Parathyroid adenoma (tissue), 2 donors: ENCODE measurements around the gene AKT2.
"Not testable (repeated sequence)": the region's sequence is repeated elsewhere in the genome, so short reads cannot be mapped to it uniquely, and the experiment has no call there.

Source experiments
- H2AFZ ChIP-seq: fragments of 300-600 bp; sonication (generic); one replicate; pipeline ENCODE4 v1.7.0; 2017; ENCODE audit warnings: antibody characterized with exemption, mild to moderate bottlenecking
- H3K27ac ChIP-seq: fragments of 300-600 bp; sonication (generic); one replicate; pipeline ENCODE4 v1.7.0; 2017
- H3K27me3 ChIP-seq: fragments of 300-600 bp; sonication (generic); one replicate; pipeline ENCODE4 v1.7.0; 2017; ENCODE audit warnings: low read length; ENCODE audit not compliant: control insufficient read depth, insufficient read depth
- H3K36me3 ChIP-seq: fragments of 300-600 bp; sonication (generic); one replicate; pipeline ENCODE4 v1.7.0; 2017; ENCODE audit warnings: low read length; ENCODE audit not compliant: control insufficient read depth, insufficient read depth
- H3K4me1 ChIP-seq: fragments of 300-600 bp; sonication (generic); one replicate; pipeline ENCODE4 v1.7.0; 2017; ENCODE audit warnings: control low read depth
- H3K4me2 ChIP-seq: fragments of 300-600 bp; sonication (generic); one replicate; pipeline ENCODE4 v1.7.0; 2017; ENCODE audit warnings: low read length
- H3K4me3 ChIP-seq: fragments of 300-600 bp; sonication (generic); one replicate; pipeline ENCODE4 v1.7.0; 2017; ENCODE audit warnings: low read depth, low read length
- H3K79me2 ChIP-seq: fragments of 300-600 bp; sonication (generic); one replicate; pipeline ENCODE4 v1.7.0; 2017; ENCODE audit warnings: control low read depth
- H3K9ac ChIP-seq: fragments of 300-600 bp; sonication (generic); one replicate; pipeline ENCODE4 v1.7.0; 2017; ENCODE audit warnings: mild to moderate bottlenecking
- H3K9me3 ChIP-seq: fragments of 300-600 bp; sonication (generic); one replicate; pipeline ENCODE4 v1.7.0; 2017; ENCODE audit warnings: low read length; ENCODE audit not compliant: control insufficient read depth
- TF ChIP-seq, protein P1 (sequence below): fragments of 300-600 bp; sonication (generic); IDR thresholded peaks from one replicate; pipeline ENCODE4 v1.7.0; 2017; ENCODE audit warnings: antibody characterized with exemption, mild to moderate bottlenecking
- donor health status: primary hyperparathyroidism.

Gene AKT2

DNA sequence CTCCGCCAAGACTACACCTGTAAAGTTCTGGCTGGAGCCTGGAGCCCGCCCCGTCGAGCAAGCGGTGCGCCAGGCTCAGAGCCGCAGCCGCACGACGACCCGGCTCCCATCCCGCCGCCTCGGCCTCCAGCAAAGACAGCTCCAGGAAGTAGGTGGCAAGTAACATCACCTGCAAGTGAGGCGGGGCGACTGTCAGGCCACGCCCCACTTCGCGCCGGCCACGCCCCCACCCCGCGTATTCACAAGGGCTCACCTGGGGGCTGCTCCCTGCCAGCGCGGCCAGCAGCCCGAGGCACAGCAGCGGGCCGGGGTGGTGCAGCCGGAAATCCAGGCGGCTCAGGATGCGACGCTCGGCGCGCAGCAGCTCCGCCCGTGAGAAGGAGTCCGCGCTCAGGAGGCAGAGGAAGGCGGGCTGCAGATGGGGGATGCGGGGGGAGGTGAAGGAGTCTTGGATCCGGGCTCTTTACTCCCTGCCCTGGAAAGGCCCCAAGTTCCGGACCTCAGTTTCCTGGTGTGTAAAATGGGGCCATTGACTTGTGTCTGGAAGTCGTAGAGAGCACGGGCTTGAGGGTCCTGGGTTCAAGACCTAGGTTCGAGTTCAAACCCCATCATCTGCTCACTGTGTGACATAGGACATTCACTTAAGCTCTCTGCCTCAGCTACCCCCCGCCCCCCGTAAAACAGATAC, 61.9 kb downstream of the AKT2 start:
- Histone ChIP-seq H3K27ac (no peak overlapping the region), H3K4me3 (no peak overlapping the region), H3K4me2 (no peak overlapping the region), H3K4me1 (peaks cover 8% of the 10 kb centered on the region), H3K79me2 (no peaks in the 10 kb centered on the region), H3K9me3 (no peaks in the 10 kb centered on the region), H3K36me3 (no peaks in the 10 kb centered on the region), H3K9ac (no peak overlapping the region), H2AFZ (peak overlapping the region; percentile 25), H3K27me3 (no peaks in the 10 kb centered on the region)
- TF ChIP-seq, protein P1, sequence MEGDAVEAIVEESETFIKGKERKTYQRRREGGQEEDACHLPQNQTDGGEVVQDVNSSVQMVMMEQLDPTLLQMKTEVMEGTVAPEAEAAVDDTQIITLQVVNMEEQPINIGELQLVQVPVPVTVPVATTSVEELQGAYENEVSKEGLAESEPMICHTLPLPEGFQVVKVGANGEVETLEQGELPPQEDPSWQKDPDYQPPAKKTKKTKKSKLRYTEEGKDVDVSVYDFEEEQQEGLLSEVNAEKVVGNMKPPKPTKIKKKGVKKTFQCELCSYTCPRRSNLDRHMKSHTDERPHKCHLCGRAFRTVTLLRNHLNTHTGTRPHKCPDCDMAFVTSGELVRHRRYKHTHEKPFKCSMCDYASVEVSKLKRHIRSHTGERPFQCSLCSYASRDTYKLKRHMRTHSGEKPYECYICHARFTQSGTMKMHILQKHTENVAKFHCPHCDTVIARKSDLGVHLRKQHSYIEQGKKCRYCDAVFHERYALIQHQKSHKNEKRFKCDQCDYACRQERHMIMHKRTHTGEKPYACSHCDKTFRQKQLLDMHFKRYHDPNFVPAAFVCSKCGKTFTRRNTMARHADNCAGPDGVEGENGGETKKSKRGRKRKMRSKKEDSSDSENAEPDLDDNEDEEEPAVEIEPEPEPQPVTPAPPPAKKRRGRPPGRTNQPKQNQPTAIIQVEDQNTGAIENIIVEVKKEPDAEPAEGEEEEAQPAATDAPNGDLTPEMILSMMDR, result no peak

DNA sequence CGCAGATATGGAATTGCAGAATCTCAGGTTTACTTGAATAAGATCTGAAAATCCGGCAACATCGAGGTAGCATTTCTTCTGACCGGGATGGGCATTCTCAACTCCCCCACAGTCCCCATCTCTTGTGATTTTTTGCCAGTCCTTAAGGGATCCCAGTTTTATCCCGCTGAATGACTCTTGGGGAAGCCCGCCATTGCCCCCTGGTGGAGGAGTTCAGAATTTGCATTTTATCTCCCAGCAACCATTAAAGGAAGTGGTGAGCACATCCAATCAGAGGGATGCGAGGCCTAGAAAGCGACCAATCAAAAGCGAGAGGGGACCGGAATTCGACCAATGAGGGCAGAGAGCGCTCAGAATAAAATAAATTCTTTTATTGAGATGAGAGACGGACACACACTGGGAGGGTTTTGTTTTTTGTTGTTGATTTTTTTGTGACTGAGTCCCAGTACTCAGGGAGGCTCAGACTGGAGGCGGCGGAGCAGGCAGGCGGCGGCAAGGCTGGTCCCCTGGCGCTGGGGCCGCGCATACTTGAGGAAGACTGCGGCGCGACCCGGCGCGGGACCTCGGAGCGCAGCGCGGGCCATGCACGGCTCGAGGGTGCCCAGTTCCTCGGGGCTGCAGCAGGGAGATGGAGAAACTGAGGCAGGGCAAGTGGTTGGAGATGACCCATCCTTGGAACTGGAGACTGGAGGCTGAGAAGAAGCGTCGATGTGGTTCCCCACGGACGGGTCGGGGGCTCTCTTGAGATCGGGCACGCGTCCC, 63.1 kb downstream of the AKT2 start:
- no peak overlapping the region for H3K9ac ChIP-seq
- peaks cover 8% of the 10 kb centered on the region for H3K4me1 ChIP-seq
- H3K4me2 ChIP-seq, result no peak overlapping the region
- H3K27me3 ChIP-seq, result no peaks in the 10 kb centered on the region
- H2AFZ ChIP-seq, result peak overlapping the region; percentile 56
- no peak overlapping the region for H3K27ac ChIP-seq
- no peaks in the 10 kb centered on the region for H3K79me2 ChIP-seq
- no peak overlapping the region for H3K4me3 ChIP-seq
- TF ChIP-seq, protein P1, result peak; percentile 99
- H3K36me3 ChIP-seq, result no peaks in the 10 kb centered on the region
- no peaks in the 10 kb centered on the region for H3K9me3 ChIP-seq

DNA sequence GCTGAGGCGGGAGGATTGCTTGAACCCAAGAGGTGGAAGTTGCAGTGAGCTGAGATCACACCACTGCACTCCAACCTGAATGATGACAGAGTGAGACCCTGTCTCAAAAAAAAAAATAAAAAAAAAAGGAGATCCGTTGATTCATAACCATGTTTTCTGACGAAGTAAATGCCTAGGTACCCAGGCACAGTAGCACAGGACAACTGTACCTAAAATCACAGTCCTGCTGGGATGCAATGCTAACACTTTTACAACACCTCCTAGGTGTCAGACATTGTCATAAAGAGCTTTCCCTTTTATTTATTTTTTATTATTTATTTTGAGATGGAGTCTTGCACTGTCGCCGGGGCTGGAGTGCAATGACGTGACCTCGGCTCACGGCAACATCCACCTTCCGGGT, 64.5 kb downstream of the AKT2 start:
- H3K9ac ChIP-seq, result no peak overlapping the region
- no peak overlapping the region for H3K27ac ChIP-seq
- no peak overlapping the region for H3K4me3 ChIP-seq
- H3K9me3 ChIP-seq, result no peaks in the 10 kb centered on the region
- H3K4me1 ChIP-seq, result peaks cover 6% of the 10 kb centered on the region
- H2AFZ ChIP-seq, result no peak overlapping the region
- H3K4me2 ChIP-seq, result no peak overlapping the region
- no peaks in the 10 kb centered on the region for H3K79me2 ChIP-seq
- TF ChIP-seq, protein P1, result no peak
- no peaks in the 10 kb centered on the region for H3K27me3 ChIP-seq
- H3K36me3 ChIP-seq, result no peaks in the 10 kb centered on the region

DNA sequence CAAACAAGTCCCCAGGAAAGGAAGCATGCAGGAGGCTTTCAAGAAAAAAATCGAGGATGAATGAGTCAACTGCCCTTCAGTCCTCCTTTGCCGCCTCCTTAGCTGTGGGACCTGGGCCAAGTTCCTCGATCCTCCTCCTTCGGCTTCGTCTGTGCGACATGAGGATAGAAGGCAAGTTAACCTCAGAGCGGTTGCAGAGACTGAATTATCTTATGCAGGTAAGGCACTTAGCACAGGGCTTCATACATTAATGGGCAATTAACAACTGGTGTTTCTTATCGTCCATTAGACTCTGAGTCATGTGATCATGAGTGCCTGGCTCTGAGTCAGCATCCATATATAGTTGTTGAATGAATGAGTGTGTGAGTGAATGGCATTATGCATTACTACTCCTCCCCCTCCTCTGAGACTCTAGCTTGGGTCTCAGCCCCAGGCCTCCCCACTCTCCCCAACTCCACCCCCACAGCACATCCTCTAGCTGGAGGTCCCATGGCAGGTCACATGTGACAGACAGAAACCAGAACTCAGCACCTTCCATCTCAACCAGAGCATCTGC, 65.3 kb downstream of the AKT2 start:
- Histone ChIP-seq H3K27ac (no peak overlapping the region), H3K9me3 (no peaks in the 10 kb centered on the region), H3K9ac (no peak overlapping the region), H3K27me3 (no peaks in the 10 kb centered on the region), H3K4me3 (no peak overlapping the region), H3K79me2 (no peaks in the 10 kb centered on the region), H3K4me2 (no peak overlapping the region), H3K4me1 (peaks cover 4% of the 10 kb centered on the region), H3K36me3 (no peaks in the 10 kb centered on the region), H2AFZ (no peak overlapping the region)
- TF ChIP-seq, protein P1, result no peak

DNA sequence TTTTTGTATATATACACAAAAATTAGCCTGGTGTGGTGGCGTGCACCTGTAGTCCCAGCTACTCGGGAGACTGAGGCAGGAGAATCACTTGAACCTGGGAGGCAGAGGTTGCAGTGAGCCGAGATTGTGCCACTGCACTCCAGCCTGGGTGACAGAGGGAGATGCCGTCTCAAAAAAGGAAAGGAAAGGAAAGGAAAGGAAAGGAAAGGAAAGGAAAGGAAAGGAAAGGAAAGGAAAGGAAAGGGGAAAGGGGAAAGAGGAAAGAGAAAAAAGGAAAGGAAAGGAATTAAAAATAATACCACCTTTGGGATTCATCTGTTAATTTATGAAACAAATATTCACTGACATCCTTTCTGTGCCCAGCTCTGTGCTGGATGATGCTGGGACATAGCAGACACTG, 66.1 kb downstream of the AKT2 start:
- H3K4me2 ChIP-seq, H3K27ac ChIP-seq, H3K9me3 ChIP-seq, H3K4me3 ChIP-seq, H3K4me1 ChIP-seq, H3K27me3 ChIP-seq, H3K9ac ChIP-seq, H3K79me2 ChIP-seq, H2AFZ ChIP-seq, H3K36me3 ChIP-seq: not testable (repeated sequence)
